HG03139 (cell line): Measurements from ENCODE around the gene CD177.
"Not testable (repeated sequence)": the region's sequence is repeated elsewhere in the genome, so short reads cannot be mapped to it uniquely, and the experiment has no call there.

Source experiments
- ATAC-seq: cut with Tn5 transposase; IDR thresholded peaks from one replicate; pipeline ENCODE4 v1.9.1; 2021; ENCODE audit not compliant: unreplicated experiment

CD177 gene

DNA sequence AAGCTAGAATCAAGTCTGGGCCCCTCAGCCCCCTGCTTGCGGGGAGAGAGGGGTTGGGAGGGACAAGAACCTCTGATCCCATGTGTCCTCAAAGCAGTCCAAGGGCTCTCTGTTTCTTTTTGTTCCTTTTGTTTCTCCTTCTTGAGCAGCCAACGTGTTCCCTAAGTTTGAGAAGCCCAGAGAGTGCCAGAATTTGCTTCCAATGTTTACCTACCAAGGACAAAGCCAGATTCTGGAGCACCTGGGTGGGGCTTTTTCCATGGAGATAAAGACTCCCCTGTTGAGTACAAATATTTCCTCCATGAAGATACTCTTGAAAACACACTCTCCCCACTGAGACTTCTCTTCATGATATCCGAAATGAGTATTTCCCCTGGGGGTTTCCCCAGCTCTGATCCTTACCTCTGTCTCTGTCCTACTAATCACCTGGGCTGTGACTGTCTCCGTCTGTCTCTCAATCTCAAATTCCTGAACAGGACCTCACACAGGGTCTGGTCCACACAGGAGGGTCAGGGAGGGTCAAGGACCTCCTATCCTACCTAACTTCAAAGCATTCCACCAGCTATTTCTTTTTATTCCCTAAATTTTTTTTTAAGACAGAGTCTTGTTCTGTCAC is 27.4 kb downstream of the CD177 start:
- no peak for ATAC-seq

DNA sequence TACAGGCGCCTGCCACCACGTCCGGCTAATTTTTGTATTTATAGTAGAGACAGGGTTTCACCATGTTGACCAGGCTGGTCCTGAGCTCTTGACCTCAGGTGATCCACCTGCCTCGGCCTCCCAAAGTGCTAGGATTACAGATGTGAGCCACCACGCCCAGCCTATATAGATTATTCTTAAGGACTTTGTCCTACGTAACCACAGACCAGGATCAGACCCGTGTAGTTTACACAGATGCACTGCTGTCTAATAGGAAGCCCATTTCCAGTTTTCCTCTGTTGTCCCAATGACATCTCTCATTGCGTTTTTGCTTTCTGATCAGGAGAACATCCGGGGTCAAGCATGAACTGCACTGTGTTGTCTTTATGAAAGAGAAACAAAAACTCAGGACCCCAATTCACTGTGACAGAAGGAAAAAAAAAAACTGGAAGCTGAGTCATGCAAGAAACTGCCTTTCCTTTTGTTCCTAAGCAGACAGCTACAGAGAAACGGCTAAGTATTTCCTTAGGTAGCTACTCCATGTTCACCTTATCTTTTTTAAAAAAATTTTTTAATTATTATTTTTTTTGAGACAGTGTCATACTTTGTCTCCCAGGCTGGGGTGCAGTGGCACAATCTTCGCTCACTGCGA is 29.2 kb downstream of the CD177 start:
- not testable (repeated sequence) for ATAC-seq

DNA sequence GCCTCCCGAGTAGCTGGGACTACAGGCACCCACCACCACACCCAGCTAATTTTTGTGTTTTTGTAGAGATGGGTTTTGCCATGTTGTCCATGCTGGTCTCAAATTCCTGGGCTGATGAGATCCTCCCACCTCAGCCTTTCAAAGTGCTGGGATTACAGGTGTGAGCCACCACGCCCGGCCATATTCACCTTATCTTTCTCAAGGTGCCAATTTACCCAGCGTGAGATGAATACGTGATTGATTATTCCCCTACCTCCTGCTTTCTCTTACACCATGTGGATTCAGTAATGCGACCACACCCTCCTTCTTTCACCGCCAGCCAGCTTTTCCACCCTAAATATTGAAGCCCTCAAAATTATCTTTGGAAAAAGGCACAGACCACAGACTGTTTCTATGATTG is 29.8 kb downstream of the CD177 start:
- not testable (repeated sequence) for ATAC-seq

DNA sequence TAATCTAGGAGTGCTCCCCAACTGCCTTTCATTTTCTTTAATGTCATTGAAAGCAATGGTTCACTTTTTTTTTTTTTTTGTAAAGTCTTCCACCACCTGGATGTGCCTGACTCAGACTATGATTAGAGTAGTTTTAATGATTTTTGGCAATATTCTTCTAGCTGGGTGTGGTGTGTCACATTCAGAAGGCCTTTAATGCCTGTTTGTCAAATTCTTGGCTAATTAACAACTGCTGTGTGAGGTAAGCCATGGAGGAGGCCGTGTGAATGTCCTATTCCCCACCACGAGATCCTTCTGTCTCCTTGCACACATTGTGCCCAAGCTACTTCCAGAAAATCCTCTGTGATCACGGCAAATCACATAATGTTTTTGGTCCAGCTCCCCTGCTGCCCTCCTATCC is 30.3 kb downstream of the CD177 start:
- ATAC-seq = not testable (repeated sequence)

DNA sequence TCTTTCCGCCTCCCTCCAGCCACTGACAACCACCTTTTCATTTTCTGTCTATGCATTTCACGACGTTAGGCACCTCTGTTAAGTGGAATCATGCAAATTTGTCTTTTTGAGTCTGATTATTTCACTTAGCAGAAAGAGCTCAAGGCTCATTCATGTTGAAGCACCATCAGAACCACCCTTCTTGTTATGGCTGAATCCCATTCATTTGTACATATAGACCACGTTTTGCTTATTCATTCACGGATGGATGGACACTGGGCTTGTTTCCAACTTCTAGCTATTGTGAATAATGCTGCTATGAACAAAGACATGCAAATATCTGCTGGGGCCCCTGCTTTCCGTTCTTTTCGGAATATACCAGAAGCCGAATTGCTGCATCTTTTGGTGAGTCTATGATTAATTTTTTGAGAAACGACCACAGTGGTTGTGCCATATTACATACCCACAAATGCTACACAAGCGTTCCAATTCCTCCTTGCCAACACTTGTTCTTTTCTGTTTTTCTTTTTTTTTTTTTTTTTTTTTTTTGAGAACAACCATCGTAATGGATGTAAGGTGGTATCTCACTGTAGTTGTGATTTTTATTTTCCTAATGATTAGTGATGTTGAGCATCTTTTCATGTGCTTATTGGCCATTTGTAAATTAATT is 37.5 kb downstream of the CD177 start:
- not testable (repeated sequence) for ATAC-seq

DNA sequence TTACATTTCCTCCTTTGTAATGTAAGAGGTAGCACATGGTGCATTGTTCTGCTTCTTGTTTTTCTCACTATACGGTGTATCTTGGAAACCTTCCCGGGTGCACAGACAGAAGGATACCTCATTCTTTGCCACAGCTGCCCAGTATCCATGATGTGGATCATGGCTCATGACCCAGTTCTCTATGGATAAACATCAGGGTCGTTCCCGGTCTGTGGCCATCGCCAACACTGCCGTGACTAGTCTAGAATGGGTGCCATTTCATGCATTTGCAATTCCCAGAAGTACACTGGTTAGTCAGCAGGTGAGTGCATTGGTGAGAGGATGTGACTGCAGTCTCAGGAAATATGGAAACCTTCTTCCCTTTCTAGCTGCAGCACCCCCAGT is 38.1 kb downstream of the CD177 start:
- not testable (repeated sequence) for ATAC-seq

DNA sequence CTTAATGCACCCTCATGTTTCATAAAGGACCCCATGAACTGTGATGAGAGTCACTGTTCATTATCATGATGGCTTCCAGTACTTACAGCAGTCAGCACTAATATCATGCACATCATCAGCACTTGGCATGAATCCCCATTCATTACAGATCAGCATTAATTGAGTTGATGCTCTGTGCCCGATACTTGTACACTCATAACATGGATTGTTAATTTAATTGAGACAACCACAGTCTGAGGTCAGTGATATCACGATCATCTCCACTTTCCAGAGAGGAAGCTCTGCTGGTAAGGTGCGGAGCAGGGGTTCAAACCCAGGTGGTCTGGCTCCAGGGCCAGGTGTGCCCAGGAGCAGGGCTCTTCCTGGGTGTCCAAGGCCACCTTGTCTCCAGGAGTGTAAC is 40.0 kb downstream of the CD177 start:
- ATAC-seq = not testable (repeated sequence)

DNA sequence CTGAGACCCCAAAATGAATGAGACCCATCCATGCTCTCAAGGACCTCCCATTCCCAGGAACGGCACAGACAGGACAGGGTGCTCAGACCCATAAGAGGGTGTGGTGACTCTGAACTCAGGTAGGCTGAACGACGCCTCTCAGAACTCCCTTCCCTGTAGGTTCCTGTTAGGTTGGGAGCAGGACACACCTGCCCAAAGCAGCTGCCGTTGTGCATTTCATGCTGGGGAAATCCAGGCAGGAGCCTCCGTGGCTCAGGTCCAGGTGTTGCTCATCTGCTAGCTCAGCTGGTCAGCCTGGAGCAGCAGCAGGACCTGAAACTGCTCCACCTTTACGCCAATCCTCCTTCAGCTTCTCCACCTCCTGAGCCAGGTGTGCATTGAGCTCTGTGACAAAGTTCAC is 42.1 kb downstream of the CD177 start:
- ATAC-seq = no peak

DNA sequence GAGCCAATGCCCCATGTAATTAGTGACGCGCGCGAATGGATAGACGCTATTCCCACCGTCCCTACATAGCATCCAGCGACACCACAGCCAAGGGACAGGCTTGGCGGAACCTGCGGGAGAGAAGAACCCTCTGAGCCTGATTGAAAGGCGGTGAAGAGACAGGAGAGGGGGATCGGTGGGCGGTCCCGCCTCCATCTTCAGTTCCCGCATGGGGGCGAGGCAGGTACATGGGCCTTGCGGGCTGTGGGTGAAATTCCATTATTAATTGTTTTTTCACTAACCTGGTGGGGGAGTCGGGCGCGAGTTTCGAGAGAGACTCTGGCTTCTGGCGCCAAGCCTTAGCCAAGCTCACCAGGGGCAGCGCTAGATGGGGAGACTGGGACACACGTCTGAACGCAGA is 52.8 kb downstream of the CD177 start:
- no peak for ATAC-seq

DNA sequence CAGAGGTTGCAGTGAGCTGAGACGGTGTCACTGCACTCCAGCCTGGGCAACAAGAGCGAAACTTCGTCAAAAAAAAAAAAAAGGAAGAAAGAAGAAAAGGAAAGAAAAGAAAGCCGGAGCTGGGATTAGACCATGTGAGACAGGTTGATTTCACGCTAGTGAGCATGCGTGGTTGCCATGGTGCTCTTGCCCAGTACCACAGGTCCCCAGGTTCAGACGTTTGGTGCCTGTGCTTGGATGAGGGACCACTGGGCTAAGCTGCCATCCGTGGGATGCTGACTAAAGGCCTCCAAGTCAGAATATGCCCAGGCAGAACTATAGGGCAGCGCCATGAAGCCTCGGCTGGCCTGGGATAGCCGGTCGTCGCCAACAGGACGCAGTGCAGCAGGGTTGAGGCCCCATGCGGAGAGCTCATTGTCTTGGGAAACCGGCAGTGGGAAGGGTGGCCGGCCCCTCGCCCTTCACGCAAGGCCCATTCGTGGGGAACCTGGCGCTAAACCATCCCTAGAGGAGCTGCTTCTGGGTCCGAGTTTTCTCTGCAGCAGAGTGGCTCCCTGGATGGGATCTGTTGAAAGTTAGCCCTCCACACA is 54.0 kb downstream of the CD177 start:
- no peak for ATAC-seq

DNA sequence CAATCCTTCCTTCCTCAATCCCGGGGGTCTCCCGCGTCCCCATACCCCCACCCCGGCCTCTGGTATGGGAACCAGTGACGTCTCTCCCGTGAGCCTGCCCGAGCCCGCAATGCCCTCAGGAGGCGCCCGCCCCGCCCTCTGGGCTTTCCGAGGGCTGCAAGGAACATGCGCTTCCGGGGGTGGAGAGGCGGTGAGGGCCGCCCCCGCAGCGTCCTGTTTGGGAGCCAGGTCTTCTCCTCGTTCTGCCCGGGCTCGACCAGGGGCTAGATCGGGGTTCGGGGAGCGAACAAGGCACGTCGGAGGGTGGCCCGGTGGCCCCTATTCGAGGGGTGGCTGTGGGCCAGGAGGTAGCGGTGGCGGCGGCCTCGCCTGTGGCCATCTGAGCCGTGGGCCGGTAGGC is 54.6 kb downstream of the CD177 start:
- no peak for ATAC-seq

DNA sequence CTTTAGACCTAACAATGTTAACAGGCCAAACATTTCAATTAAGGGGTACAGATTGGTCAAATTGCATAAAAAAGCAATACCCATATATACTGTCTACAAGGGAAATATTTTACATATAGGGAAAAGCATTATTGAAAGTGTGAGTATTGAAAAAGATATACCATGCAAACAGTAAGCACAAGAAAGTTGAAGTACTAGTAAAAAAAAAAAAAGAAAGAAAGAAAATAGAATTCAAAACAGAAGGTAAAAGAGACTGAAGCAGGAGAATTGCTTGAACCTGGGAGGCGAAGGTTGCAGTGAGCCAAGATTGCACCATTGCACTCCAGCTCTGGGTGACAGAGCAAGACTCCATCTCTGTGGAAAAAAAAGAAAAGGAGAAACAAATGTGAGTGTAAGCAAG is 55.9 kb downstream of the CD177 start:
- no peak for ATAC-seq

DNA sequence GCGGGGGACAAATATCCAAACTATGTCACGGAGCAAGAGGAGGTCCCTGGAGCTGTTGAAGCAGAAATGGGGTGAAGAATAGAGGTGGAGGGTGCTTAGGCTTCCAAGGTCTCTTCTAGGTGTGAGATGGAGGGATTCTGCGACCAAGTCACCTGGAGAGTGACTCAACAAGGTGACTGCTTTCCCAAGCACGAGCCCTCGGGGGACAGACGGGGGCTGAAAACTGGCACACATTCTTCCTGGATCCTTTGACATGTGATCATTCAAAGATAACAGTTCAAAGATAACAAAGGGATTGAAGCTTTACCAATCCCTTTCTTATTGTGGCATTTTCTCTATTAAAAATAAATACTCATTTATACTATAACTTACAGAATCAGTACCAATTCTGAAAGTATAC is 59.0 kb downstream of the CD177 start:
- ATAC-seq = no peak
